Heart right ventricle (tissue), 16 donors: ENCODE data around the gene EXOSC1. TPM values are rescaled to one million over a fixed set of nuclear protein-coding genes. Genes with fewer than 3 reads are reported as not detected.

Experiments
- ATAC-seq, 8 donors: fragments of 200-7000 bp; cut with Tn5 transposase; one replicate each; pipeline ENCODE4 v1.9.1; 2020; ENCODE audit warnings: mild to moderate bottlenecking in 8 of 8, moderate library complexity in 8 of 8, moderate number of reproducible peaks in 1 of 8
- DNase-seq, 2 donors: peaks; one replicate each; pipeline ENCODE4 v3.0.0-alpha.2; 2020
- H3K27ac ChIP-seq, 10 donors: fragments of 200-600 bp; sonication (generic) in 2 of 10; one replicate each; pipeline versions ENCODE4 v1.5.0 to v1.8.0; 2020 to 2022; ENCODE audit warnings: mild to moderate bottlenecking in 3 of 10
- H3K27me3 ChIP-seq, 7 donors: fragments of 200-600 bp; one replicate each; pipeline ENCODE4 v1.8.0; 2021 to 2022; ENCODE audit warnings: mild to moderate bottlenecking in 2 of 7
- H3K36me3 ChIP-seq, 9 donors: fragments of 200-600 bp; sonication (generic) in 1 of 9; one replicate each; pipeline versions ENCODE4 v1.5.0 to v1.8.0; 2020 to 2022; ENCODE audit warnings: mild to moderate bottlenecking in 2 of 9
- H3K4me1 ChIP-seq, 9 donors: fragments of 200-600 bp; sonication (generic) in 1 of 9; one replicate each; pipeline versions ENCODE4 v1.5.0 to v1.8.0; 2020 to 2022; ENCODE audit warnings: mild to moderate bottlenecking in 4 of 9
- H3K4me3 ChIP-seq, 10 donors: fragments of 200-600 bp; sonication (generic) in 2 of 10; one replicate each; pipeline versions ENCODE4 v1.5.0 to v1.8.0; 2020 to 2022; ENCODE audit warnings: mild to moderate bottlenecking in 7 of 10, moderate library complexity in 2 of 10
- H3K9me3 ChIP-seq, 11 donors: fragments of 200-600 bp in 10 of 11; sonication (generic) in 2 of 11; one replicate each; pipeline versions ENCODE4 v1.5.0 to v1.8.0; 2013 to 2022; ENCODE audit warnings: mild to moderate bottlenecking in 2 of 11, control low read depth in 1 of 11, moderate library complexity in 1 of 11
- CTCF ChIP-seq, 9 donors: fragments of 200-600 bp; sonication (generic) in 2 of 9; IDR thresholded peaks; one replicate each; pipeline versions ENCODE4 v1.5.0 to v1.8.0; 2021 to 2022; ENCODE audit warnings: antibody characterized with exemption in 9 of 9, mild to moderate bottlenecking in 5 of 9, moderate library complexity in 1 of 9
- WGBS, 2 donors: extraction: QIAGEN DNeasy Blood & Tissue Kit; methylation state at CpG; one replicate each; pipeline ENCODE4 v1.1.7; 2013; ENCODE audit warnings: inconsistent platforms in 1 of 2; 5-methylcytosine and 5-hydroxymethylcytosine counted together
- intact Hi-C, 10 donors: fragments of 100-400 bp; cut with DNase I; formaldehyde crosslinking; loops; one replicate each; pipeline versions ENCODE4 v1.11.1 to v1.14.2; 2022
- polyA plus RNA-seq, 2 donors: library from polyadenylated mRNA; stranded (reverse); fragments of 200-250 nt; gene quantifications; one replicate each; pipeline ENCODE4 v1.2.3, GENCODE V29; 2013
- total RNA-seq, 10 donors: library from RNA; stranded (reverse); fragmentation: NEBNext Ultra II Directional in 3 of 10; extraction: Animal tissue kit (Norgen Biotek cat#: 25700) in 3 of 10; gene quantifications; one replicate each; pipeline versions ENCODE4 v1.2.1 to v1.2.4, GENCODE V29; 2021 to 2023
- donor health status: Arrhythmogenic right ventricular cardiomyopathy.
- donor health status: ischemic (EF 13 %, LVEDD 7.1; RV severe dilation, severe dysfunction).
- donor health status: healthy with polysubstance abuse.
- donor health status: DM: no; HTN: yes; CAD: no.
- donor health status: DM: no; HTN: no; CAD: no.
- donor health status: ischemic (EF 25% LVEDD 6.9; RV normal size, moderate dysfunction).
- donor health status: ischemic (EF 25% LVEDD 5.7; RV mildly dilated, moderate dysfunction).
- donor health status: healthy.
- donor health status: DM: yes; HTN: yes; CAD: no.
- donor health status: Ischemic cardiomyopathy.
- donor health status: ischemic (EF 35%, LVEDD 5.7; RV mildly dilated, moderate dysfunction).
- donor health status: nonischemic (EF 11% LVEDD 7.7; RV severe dilation, severe dysfunction).
- donor health status: DM: yes; HTN: yes; CAD: no.
- donor health status: PGD.
- donor health status: ischemic (EF 29% LVEDD 5.4; RV normal size, mild dysfunction).
- donor health status: nonischemic (EF 23%, LVEDD 6.1; RV moderate dilation, normal function).

Gene EXOSC1
- total and polyA plus RNA-seq, 12 donors = 11.7 to 31.3 (median 15.8) TPM

- Histone ChIP-seq H3K27ac (no peak overlapping the region), H3K4me1 (peaks cover 0 to 10% (median 0%) of the 10 kb centered on the region in 9 donors), H3K9me3 (no peaks in the 10 kb centered on the region), H3K27me3 (no peaks in the 10 kb centered on the region), H3K4me3 (no peak overlapping the region), H3K36me3 (peaks cover 0 to 93% (median 60%) of the 10 kb centered on the region in 9 donors)
- no peak for DNase-seq
- no peak for TF ChIP-seq CTCF (IDR thresholded peaks at IDR 0.05)
- intact Hi-C loops = no loop called here
- no peak for ATAC-seq
These were observed 11.8 kb downstream of the EXOSC1 start for GRCh38 chr10:97434055-97434454.

- no peak for TF ChIP-seq CTCF (IDR thresholded peaks at IDR 0.05)
- peak overlapping the region in 5 of 10 donors; percentile 86 to 94 (median 92) for H3K27ac ChIP-seq
- no peaks in the 10 kb centered on the region for H3K27me3 ChIP-seq
- WGBS, 2 donors = 47 to 57% methylated on average over 4 of the region's 4 CpGs
- H3K9me3 ChIP-seq = no peaks in the 10 kb centered on the region
- H3K4me1 ChIP-seq = peaks cover 0 to 52% (median 30%) of the 10 kb centered on the region in 9 donors
- intact Hi-C loops = loop anchor here in 1 of 10 donors (10.0 kb wide), 1 partner anchor 206 kb away; the partner anchor contains the start of gene MORN4
- DNase-seq (no peak), ATAC-seq (no peak)
- H3K36me3 ChIP-seq = peaks cover 0 to 54% (median 18%) of the 10 kb centered on the region in 9 donors
- peak overlapping the region in 4 of 10 donors; percentile 71 to 95 (median 90) for H3K4me3 ChIP-seq
These were observed 17.2 kb downstream of the EXOSC1 start for GRCh38 chr10:97428572-97428981.

- TF ChIP-seq CTCF (IDR thresholded peaks at IDR 0.05) = no peak
These were observed 18.1 kb downstream of the EXOSC1 start for GRCh38 chr10:97427571-97428179.

GRCh38 chr10:97426776-97427570 lies 18.8 kb downstream of the EXOSC1 start:
- Histone ChIP-seq H3K4me1 (peaks cover 0 to 68% (median 30%) of the 10 kb centered on the region in 9 donors), H3K36me3 (peaks cover 0 to 53% (median 15%) of the 10 kb centered on the region in 9 donors), H3K27me3 (no peaks in the 10 kb centered on the region), H3K27ac (peak overlapping the region; percentile 79 to 95 (median 92)), H3K4me3 (peak overlapping the region; percentile 59 to 95 (median 86)), H3K9me3 (no peaks in the 10 kb centered on the region)
- TF ChIP-seq CTCF (IDR thresholded peaks at IDR 0.05) = no peak
- intact Hi-C loops = loop anchor here in 1 of 10 donors (10.0 kb wide), 1 partner anchor 208 kb away; the partner anchor contains the start of gene MORN4
- DNase-seq = no peak
- 9 to 10% methylated on average over 34 of the region's 34 CpGs for WGBS, 2 donors
- peak in 1 of 8 donors; percentile 2 for ATAC-seq

More at GRCh38 chr10:97427571-97428179, 18.1 kb downstream of the EXOSC1 start:
- Histone ChIP-seq H3K27ac (peak overlapping the region in 9 of 10 donors; percentile 26 to 94 (median 92)), H3K4me3 (peak overlapping the region in 9 of 10 donors; percentile 59 to 95 (median 86)), H3K27me3 (no peaks in the 10 kb centered on the region), H3K9me3 (no peaks in the 10 kb centered on the region), H3K36me3 (peaks cover 0 to 54% (median 18%) of the 10 kb centered on the region in 9 donors), H3K4me1 (peaks cover 0 to 61% (median 30%) of the 10 kb centered on the region in 9 donors)
- WGBS, 2 donors = 10% methylated on average over 9 of the region's 9 CpGs
- intact Hi-C loops = loop anchor here in 1 of 10 donors (10.0 kb wide), 1 partner anchor 207 kb away; the partner anchor contains the start of gene MORN4
- DNase-seq (no peak), ATAC-seq (peak in 2 of 8 donors; percentile 7 to 26)
